ENCODE results near the gene SHISA5. TPM values are rescaled to one million over a fixed set of nuclear protein-coding genes. Genes with fewer than 3 reads are reported as not detected.
A peak's percentile ranks its signal among the peaks of the same experiment; 100 is the strongest.

Gene SHISA5
- total RNA-seq, 5 donors from 2014 or later (not counting 1 experiment from before 2014, with no cell fraction given), result 156 to 258 (median 217) TPM

DNA sequence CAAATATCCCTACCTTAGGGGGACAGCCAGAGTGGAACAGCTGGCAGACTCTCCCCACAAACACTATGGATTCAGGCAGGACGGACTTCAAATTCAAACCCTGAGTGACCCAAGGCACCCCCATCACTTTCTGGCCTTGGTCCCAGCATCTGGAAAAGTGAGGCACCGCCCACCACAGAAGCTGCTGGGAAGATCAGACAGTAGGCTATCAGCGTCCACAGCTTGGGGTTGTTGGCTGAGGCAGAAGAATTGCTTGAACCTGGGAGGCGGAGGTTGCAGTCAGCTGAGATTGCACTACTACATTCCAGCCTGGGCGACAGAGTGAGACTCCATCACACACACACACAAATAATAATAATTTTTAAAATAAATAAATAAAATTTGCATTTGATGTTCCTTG, 44.2 kb upstream of the SHISA5 start:
- H3K4me1 Mint-ChIP-seq, result peaks cover 9 to 27% (median 19%) of the 10 kb centered on the region in 3 donors
- ATAC-seq (replicated peaks in 1 of 4) (no peak), DNase-seq (no peak)
- Histone ChIP-seq H3K4me3 (ENCODE audit: control insufficient read depth in 1 of 2, extremely low read depth in 1 of 2, low read length in 1 of 2) (no peak overlapping the region), H3K9me3 (no peaks in the 10 kb centered on the region), H3K27ac (ENCODE audit: low read length) (no peak overlapping the region), H3K36me3 (ENCODE audit: control insufficient read depth in 2 of 2, extremely low read depth in 1 of 2, insufficient read depth in 1 of 2, low read length in 1 of 2) (no peaks in the 10 kb centered on the region), H3K4me1 (ENCODE audit: control insufficient read depth in 1 of 2, extremely low read depth in 1 of 2, insufficient read depth in 2 of 2, low read length in 2 of 2) (peaks cover 0 to 7% of the 10 kb centered on the region in 2 experiments), H3K27me3 (replicated peaks in 1 of 2; ENCODE audit: control insufficient read depth in 2 of 2, extremely low read depth in 1 of 2, insufficient read depth in 2 of 2, low read length in 1 of 2) (no peaks in the 10 kb centered on the region)
- H3K4me3 Mint-ChIP-seq, result no peak overlapping the region
- no peaks in the 10 kb centered on the region for H3K36me3 Mint-ChIP-seq
- ChIA-PET POLR2A (no interaction called here), CTCF (interaction anchor here (0.8 to 4.7 kb wide), 6 partner anchors 9 to 150 kb away, joined by 3 to 51 read pairs (median 4); partner anchors contain the start of gene PFKFB4 (in 1 of the 2))
- H3K27ac Mint-ChIP-seq, result no peak overlapping the region
- no peaks in the 10 kb centered on the region for H3K27me3 Mint-ChIP-seq
- H3K9me3 Mint-ChIP-seq, result no peaks in the 10 kb centered on the region
- 100% methylated on average over 2 of the region's 5 CpGs for WGBS (ENCODE audit: insufficient coverage)

- no peak overlapping the region for H3K4me3 ChIP-seq (ENCODE audit: control insufficient read depth in 1 of 2, extremely low read depth in 1 of 2, low read length in 1 of 2)
- H3K27ac ChIP-seq (ENCODE audit: low read length), result no peak overlapping the region
- no peaks in the 10 kb centered on the region for H3K9me3 Mint-ChIP-seq
- no peaks in the 10 kb centered on the region for H3K27me3 Mint-ChIP-seq
- ChIA-PET CTCF (interaction anchor here (0.6 to 4.7 kb wide), 4 partner anchors 110 to 274 kb away, joined by 3 to 51 read pairs (median 4); no protein-coding TSS in a partner anchor), POLR2A (no interaction called here)
- no peak for DNase-seq
- peaks cover 9 to 27% (median 19%) of the 10 kb centered on the region in 3 donors for H3K4me1 Mint-ChIP-seq
- H3K4me1 ChIP-seq (ENCODE audit: control insufficient read depth in 1 of 2, extremely low read depth in 1 of 2, insufficient read depth in 2 of 2, low read length in 2 of 2), result peaks cover 0 to 7% of the 10 kb centered on the region in 2 experiments
- H3K27ac Mint-ChIP-seq, result peak overlapping the region in 1 of 2 donors; percentile 16
- H3K36me3 ChIP-seq (ENCODE audit: control insufficient read depth in 2 of 2, extremely low read depth in 1 of 2, insufficient read depth in 1 of 2, low read length in 1 of 2), result no peaks in the 10 kb centered on the region
- H3K36me3 Mint-ChIP-seq, result peaks cover 4% of the 10 kb centered on the region
- no peaks in the 10 kb centered on the region for H3K9me3 ChIP-seq
- H3K27me3 ChIP-seq (replicated peaks in 1 of 2; ENCODE audit: control insufficient read depth in 2 of 2, extremely low read depth in 1 of 2, insufficient read depth in 2 of 2, low read length in 1 of 2), result no peaks in the 10 kb centered on the region
- ATAC-seq (replicated peaks in 1 of 4), result no peak
- WGBS (ENCODE audit: insufficient coverage), result 100% methylated on average over 2 of the region's 4 CpGs
- H3K4me3 Mint-ChIP-seq, result no peak overlapping the region
These were observed 42.3 kb upstream of the SHISA5 start for GRCh38 chr3:48546203-48546829.

DNA sequence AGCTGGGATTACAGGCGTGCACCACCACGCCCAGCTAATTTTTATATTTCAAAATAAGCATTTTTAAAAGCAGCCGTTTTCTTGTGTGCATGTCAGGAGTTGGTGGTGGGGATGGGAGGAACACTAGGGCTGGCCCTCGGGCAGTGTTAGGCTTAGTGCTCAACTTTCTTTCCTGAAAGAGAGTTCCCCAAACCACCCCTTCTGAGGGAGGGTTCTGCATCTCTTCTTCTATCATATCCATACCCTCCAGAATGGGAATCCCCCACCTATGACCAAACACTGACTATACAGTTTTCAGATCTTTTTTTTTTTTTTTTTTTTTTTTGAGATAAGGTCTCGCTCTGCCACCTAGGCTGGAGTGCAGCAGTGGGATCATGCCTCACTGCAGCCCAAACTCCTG, 40.2 kb upstream of the SHISA5 start:
- H3K27me3 Mint-ChIP-seq, result no peaks in the 10 kb centered on the region
- Histone ChIP-seq H3K36me3 (ENCODE audit: control insufficient read depth in 2 of 2, extremely low read depth in 1 of 2, insufficient read depth in 1 of 2, low read length in 1 of 2) (no peaks in the 10 kb centered on the region), H3K27ac (ENCODE audit: low read length) (no peak overlapping the region), H3K9me3 (no peaks in the 10 kb centered on the region), H3K4me1 (ENCODE audit: control insufficient read depth in 1 of 2, extremely low read depth in 1 of 2, insufficient read depth in 2 of 2, low read length in 2 of 2) (peaks cover 0 to 7% of the 10 kb centered on the region in 2 experiments), H3K27me3 (replicated peaks in 1 of 2; ENCODE audit: control insufficient read depth in 2 of 2, extremely low read depth in 1 of 2, insufficient read depth in 2 of 2, low read length in 1 of 2) (no peaks in the 10 kb centered on the region), H3K4me3 (ENCODE audit: control insufficient read depth in 1 of 2, extremely low read depth in 1 of 2, low read length in 1 of 2) (no peak overlapping the region)
- H3K36me3 Mint-ChIP-seq, result peaks cover 4% of the 10 kb centered on the region
- ATAC-seq (replicated peaks in 1 of 4), result no peak
- POLR2A ChIA-PET, result no interaction called here
- whole genome bisulfite sequencing (ENCODE audit: insufficient coverage), result no CpG with 5 or more reads among the region's 5 CpGs
- peaks cover 9 to 27% (median 19%) of the 10 kb centered on the region in 3 donors for H3K4me1 Mint-ChIP-seq
- H3K9me3 Mint-ChIP-seq, result no peaks in the 10 kb centered on the region
- no peak for DNase-seq
- H3K27ac Mint-ChIP-seq, result no peak overlapping the region
- no peak overlapping the region for H3K4me3 Mint-ChIP-seq
- CTCF ChIA-PET, result interaction anchor here in 1 of 2 donors (0.6 kb wide), 2 partner anchors 15 to 43 kb away, joined by 5 to 7 read pairs; no protein-coding TSS in a partner anchor

DNA sequence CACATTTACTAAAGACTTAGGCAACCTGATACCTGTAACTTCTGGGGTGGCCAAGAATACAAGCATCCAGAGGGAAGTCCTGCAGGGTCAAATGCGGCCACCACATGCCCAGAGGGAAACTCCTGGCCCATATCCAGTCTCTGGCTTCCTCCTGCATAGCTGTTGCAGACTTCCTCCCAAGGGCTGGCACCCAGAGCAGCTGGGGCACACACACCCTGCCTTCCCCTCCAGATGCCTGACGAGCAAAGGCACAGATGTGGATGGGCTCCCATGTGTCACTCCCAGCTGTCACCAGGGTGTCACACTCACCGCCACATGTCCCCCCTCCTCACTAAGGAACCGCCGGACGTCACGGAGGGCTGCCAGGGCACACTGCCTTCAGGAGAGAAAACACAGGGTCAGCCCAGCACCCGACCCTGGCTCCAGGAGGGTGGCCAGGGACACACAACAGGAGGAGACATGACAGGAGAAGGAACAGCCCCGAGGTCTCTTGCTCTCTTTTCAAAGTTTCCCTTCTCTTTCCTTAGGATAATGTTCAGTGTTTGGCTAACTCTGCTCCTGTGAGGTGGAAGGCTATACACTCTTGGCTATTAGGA, 39.4 kb upstream of the SHISA5 start:
- no peak overlapping the region for H3K4me3 ChIP-seq (ENCODE audit: control insufficient read depth in 1 of 2, extremely low read depth in 1 of 2, low read length in 1 of 2)
- DNase-seq, result no peak
- Mint-ChIP-seq H3K4me1 (peaks cover 4 to 19% (median 16%) of the 10 kb centered on the region in 3 donors), H3K4me3 (no peak overlapping the region), H3K9me3 (no peaks in the 10 kb centered on the region), H3K36me3 (peaks cover 4% of the 10 kb centered on the region), H3K27ac (no peak overlapping the region), H3K27me3 (no peaks in the 10 kb centered on the region)
- no peaks in the 10 kb centered on the region for H3K36me3 ChIP-seq (ENCODE audit: control insufficient read depth in 2 of 2, extremely low read depth in 1 of 2, insufficient read depth in 1 of 2, low read length in 1 of 2)
- no peaks in the 10 kb centered on the region for H3K27me3 ChIP-seq (replicated peaks in 1 of 2; ENCODE audit: control insufficient read depth in 2 of 2, extremely low read depth in 1 of 2, insufficient read depth in 2 of 2, low read length in 1 of 2)
- POLR2A ChIA-PET, result no interaction called here
- CTCF ChIA-PET, result no interaction called here
- no peak for ATAC-seq (replicated peaks in 1 of 4)
- no peaks in the 10 kb centered on the region for H3K9me3 ChIP-seq
- H3K4me1 ChIP-seq (ENCODE audit: control insufficient read depth in 1 of 2, extremely low read depth in 1 of 2, insufficient read depth in 2 of 2, low read length in 2 of 2), result no peaks in the 10 kb centered on the region
- 38% methylated on average over 6 of the region's 9 CpGs for WGBS (ENCODE audit: insufficient coverage)
- H3K27ac ChIP-seq (ENCODE audit: low read length), result no peak overlapping the region

GRCh38 chr3:48538451-48538850, 34.5 kb upstream of the SHISA5 start:
- Histone ChIP-seq H3K4me3 (ENCODE audit: control insufficient read depth in 1 of 2, extremely low read depth in 1 of 2, low read length in 1 of 2) (no peak overlapping the region), H3K9me3 (no peaks in the 10 kb centered on the region), H3K4me1 (ENCODE audit: control insufficient read depth in 1 of 2, extremely low read depth in 1 of 2, insufficient read depth in 2 of 2, low read length in 2 of 2) (no peaks in the 10 kb centered on the region), H3K27me3 (replicated peaks in 1 of 2; ENCODE audit: control insufficient read depth in 2 of 2, extremely low read depth in 1 of 2, insufficient read depth in 2 of 2, low read length in 1 of 2) (no peaks in the 10 kb centered on the region), H3K27ac (ENCODE audit: low read length) (no peak overlapping the region), H3K36me3 (ENCODE audit: control insufficient read depth in 2 of 2, extremely low read depth in 1 of 2, insufficient read depth in 1 of 2, low read length in 1 of 2) (peaks cover 0 to 5% of the 10 kb centered on the region in 2 donors)
- CTCF ChIA-PET, result no interaction called here
- ATAC-seq (replicated peaks in 1 of 4) (no peak), DNase-seq (no peak)
- POLR2A ChIA-PET, result no interaction called here
- Mint-ChIP-seq H3K4me1 (peaks cover 0 to 7% (median 0%) of the 10 kb centered on the region in 3 donors), H3K27ac (no peak overlapping the region), H3K27me3 (no peaks in the 10 kb centered on the region), H3K4me3 (no peak overlapping the region), H3K36me3 (peaks cover 8% of the 10 kb centered on the region), H3K9me3 (no peaks in the 10 kb centered on the region)
- 92% methylated on average over 10 of the region's 12 CpGs for WGBS (ENCODE audit: insufficient coverage)

DNA sequence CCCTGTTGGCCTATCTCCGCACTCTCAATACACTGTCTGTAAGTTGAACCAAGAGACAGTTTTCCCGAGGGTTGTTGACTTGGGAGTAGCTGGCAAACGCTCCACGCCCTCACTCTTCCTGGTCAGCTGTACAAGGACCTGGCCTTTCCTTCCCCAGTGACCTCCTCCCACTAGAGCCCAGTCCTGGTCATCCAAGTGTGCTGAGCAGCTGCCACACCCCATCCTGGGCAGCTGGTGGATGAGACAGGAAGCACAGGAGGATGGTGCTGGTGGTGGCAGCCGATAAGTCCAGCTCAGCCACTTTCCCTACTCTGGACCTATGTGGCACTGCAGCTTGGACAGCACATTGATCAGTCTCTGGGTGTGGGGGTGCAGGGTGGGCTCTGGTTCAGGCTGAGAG, 32.8 kb upstream of the SHISA5 start:
- Mint-ChIP-seq H3K9me3 (no peaks in the 10 kb centered on the region), H3K4me1 (peaks cover 0 to 7% (median 3%) of the 10 kb centered on the region in 3 donors), H3K36me3 (peaks cover 4% of the 10 kb centered on the region), H3K27me3 (no peaks in the 10 kb centered on the region), H3K4me3 (no peak overlapping the region), H3K27ac (no peak overlapping the region)
- H3K27me3 ChIP-seq (replicated peaks in 1 of 2; ENCODE audit: control insufficient read depth in 2 of 2, extremely low read depth in 1 of 2, insufficient read depth in 2 of 2, low read length in 1 of 2), result no peaks in the 10 kb centered on the region
- H3K4me1 ChIP-seq (ENCODE audit: control insufficient read depth in 1 of 2, extremely low read depth in 1 of 2, insufficient read depth in 2 of 2, low read length in 2 of 2), result no peaks in the 10 kb centered on the region
- ATAC-seq (replicated peaks in 1 of 4) (no peak), DNase-seq (no peak)
- H3K4me3 ChIP-seq (ENCODE audit: control insufficient read depth in 1 of 2, extremely low read depth in 1 of 2, low read length in 1 of 2), result no peak overlapping the region
- ChIA-PET CTCF (no interaction called here), POLR2A (no interaction called here)
- 84% methylated on average over 5 of the region's 5 CpGs for WGBS (ENCODE audit: insufficient coverage)
- H3K9me3 ChIP-seq, result no peaks in the 10 kb centered on the region
- H3K27ac ChIP-seq (ENCODE audit: low read length), result no peak overlapping the region
- peaks cover 0 to 5% of the 10 kb centered on the region in 2 donors for H3K36me3 ChIP-seq (ENCODE audit: control insufficient read depth in 2 of 2, extremely low read depth in 1 of 2, insufficient read depth in 1 of 2, low read length in 1 of 2)
